ENCODE data around the gene HSP90AB1. TPM values are rescaled to one million over a fixed set of nuclear protein-coding genes. Genes with fewer than 3 reads are reported as not detected.

HSP90AB1 gene
- polyA plus RNA-seq, 1 experiment: 943 TPM

DNA sequence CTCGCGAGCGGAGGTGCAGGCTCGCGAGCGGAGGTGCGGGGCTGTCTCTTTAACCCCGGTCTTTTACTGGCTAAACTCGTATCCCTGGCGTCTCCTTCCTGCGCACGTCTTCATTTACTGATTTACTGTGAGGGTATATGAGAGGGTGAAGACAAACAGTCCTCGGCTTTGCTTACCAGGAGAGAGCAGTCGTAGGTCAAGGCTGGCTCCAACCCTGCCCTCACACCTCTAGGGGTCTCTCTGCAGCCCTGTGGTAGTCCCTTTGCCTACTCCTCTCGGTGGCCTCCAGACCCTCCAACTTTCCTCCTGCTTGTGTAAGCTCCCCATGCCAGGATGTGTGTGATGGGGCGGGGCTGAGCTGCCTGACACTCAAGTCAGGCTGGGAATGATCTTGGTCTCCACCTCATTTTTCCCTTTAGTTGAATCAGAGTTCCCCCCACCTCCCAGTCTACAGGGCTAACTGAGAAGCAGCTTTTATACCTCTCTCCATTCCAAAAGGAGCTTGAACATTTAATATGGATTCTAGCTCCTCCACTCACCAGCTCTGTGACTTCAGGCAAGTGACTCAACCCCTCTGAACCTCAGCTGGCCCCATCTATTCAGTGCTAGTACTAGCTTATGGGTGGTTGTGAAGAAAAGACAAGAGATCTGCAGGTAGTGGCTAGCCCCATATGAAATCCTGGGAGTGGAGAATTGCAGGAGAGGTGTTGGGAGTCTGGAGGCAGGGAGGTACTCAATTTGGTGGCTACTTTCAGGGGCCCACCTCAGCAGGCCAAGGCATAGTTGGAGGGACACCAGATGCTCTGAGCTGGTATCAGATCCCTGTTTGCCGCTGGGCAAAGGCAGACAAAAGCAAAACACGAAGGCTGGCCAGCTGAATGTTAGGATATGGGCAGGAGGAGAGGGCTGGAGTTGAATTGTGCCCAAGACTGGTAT, 22.6 kb upstream of the HSP90AB1 start:
- no peak overlapping the region for H3K27ac ChIP-seq (ENCODE audit: low read depth, low read length)
- POLR2A ChIA-PET: interaction anchor here (0.8 to 3.8 kb wide), 3 partner anchors 10 to 72 kb away, joined by 3 to 23 read pairs (median 3); partner anchors contain the start of gene HSP90AB1

GRCh38 chr6:44224965-44225305, 22.0 kb upstream of the HSP90AB1 start:
- CTCF ChIA-PET: interaction anchor here (0.5 to 8.8 kb wide), 8 partner anchors 10 to 452 kb away, joined by 3 to 83 read pairs (median 4); no protein-coding TSS in a partner anchor
- no peaks in the 10 kb centered on the region for H3K27me3 ChIP-seq (ENCODE audit: control insufficient read depth, insufficient read depth, low read length)
- H3K27ac ChIP-seq (ENCODE audit: low read depth, low read length): no peak overlapping the region
- H3K9me3 ChIP-seq (ENCODE audit: control insufficient read depth, insufficient read depth, low read length): no peaks in the 10 kb centered on the region
- no peak overlapping the region for H3K4me3 ChIP-seq (ENCODE audit: low read depth, low read length)
- POLR2A ChIA-PET: interaction anchor here (0.7 to 0.8 kb wide), 2 partner anchors 72 to 451 kb away, joined by 3 to 4 read pairs; no protein-coding TSS in a partner anchor
- no peak for DNase-seq (ENCODE audit: low read depth, low spot score)
- TF ChIP-seq CTCF (IDR thresholded peaks at IDR 0.05; ENCODE audit: low read depth, low read length): no peak

More for the DNA sequence above, 22.6 kb upstream of the HSP90AB1 start:
- no peak for TF ChIP-seq CTCF (IDR thresholded peaks at IDR 0.05; ENCODE audit: low read depth, low read length)
- H3K9me3 ChIP-seq (ENCODE audit: control insufficient read depth, insufficient read depth, low read length): no peaks in the 10 kb centered on the region
- H3K4me3 ChIP-seq (ENCODE audit: low read depth, low read length): peak overlapping the region; percentile 64
- no peaks in the 10 kb centered on the region for H3K27me3 ChIP-seq (ENCODE audit: control insufficient read depth, insufficient read depth, low read length)
- no peak for DNase-seq (ENCODE audit: low read depth, low spot score)
- CTCF ChIA-PET: interaction anchor here (0.5 to 8.8 kb wide), 7 partner anchors 11 to 131 kb away, joined by 3 to 83 read pairs (median 4); no protein-coding TSS in a partner anchor

DNA sequence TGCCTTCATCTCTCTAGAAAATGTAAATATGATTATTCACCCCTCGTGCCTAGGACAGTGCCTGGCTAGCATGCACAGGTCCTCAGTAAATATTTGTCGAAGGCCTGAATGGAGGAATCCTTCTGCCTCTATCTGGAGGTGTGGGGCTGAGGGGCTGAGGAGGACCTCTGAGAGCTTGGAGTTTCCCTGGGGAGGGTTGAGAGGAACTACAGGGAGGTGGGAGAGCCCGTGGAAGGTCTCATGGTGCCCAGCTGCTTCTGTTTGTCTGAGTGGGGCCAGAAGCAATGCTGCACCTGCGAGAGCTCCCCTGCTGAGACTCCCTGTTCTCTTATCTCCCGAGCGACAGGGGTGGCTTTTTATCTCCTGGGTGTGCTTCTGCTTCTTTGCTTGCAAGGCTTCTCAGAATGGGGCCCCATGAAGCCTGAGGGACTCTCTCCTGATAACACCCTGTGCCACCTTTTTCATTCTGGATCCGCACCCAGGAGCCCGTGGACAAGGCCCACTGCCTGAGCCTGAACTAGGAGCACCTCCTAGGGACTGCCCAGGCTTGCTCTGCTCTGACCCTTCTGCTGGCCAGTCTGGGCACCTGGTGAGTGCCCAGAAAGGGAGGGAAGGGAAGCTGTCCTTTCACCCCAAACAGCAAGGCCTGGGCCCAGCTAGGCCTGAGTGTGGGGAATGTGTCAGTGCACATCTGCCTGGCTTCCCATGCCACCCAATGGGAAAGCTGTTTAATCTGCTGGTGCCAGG, 21.1 kb upstream of the HSP90AB1 start:
- no peaks in the 10 kb centered on the region for H3K9me3 ChIP-seq (ENCODE audit: control insufficient read depth, insufficient read depth, low read length)
- TF ChIP-seq CTCF (IDR thresholded peaks at IDR 0.05; ENCODE audit: low read depth, low read length): no peak
- no peak overlapping the region for H3K4me3 ChIP-seq (ENCODE audit: low read depth, low read length)
- ChIA-PET POLR2A (interaction anchor here (0.7 kb wide), 1 partner anchor 451 kb away, joined by 4 read pairs; no protein-coding TSS in a partner anchor), CTCF (interaction anchor here (0.7 to 8.8 kb wide), 3 partner anchors 9 to 453 kb away, joined by 4 to 83 read pairs (median 9); no protein-coding TSS in a partner anchor)
- no peak for DNase-seq (ENCODE audit: low read depth, low spot score)
- H3K27me3 ChIP-seq (ENCODE audit: control insufficient read depth, insufficient read depth, low read length): no peaks in the 10 kb centered on the region
- no peak overlapping the region for H3K27ac ChIP-seq (ENCODE audit: low read depth, low read length)

- DNase-seq (ENCODE audit: low read depth, low spot score): no peak
- Histone ChIP-seq H3K4me3 (ENCODE audit: low read depth, low read length) (no peak overlapping the region), H3K27me3 (ENCODE audit: control insufficient read depth, insufficient read depth, low read length) (no peaks in the 10 kb centered on the region), H3K27ac (ENCODE audit: low read depth, low read length) (no peak overlapping the region), H3K9me3 (ENCODE audit: control insufficient read depth, insufficient read depth, low read length) (no peaks in the 10 kb centered on the region)
- POLR2A ChIA-PET: no interaction called here
- no peak for TF ChIP-seq CTCF (IDR thresholded peaks at IDR 0.05; ENCODE audit: low read depth, low read length)
- CTCF ChIA-PET: interaction anchor here (0.8 to 8.8 kb wide), 3 partner anchors 9 to 54 kb away, joined by 3 to 83 read pairs (median 4); no protein-coding TSS in a partner anchor
Observed at GRCh38 chr6:44226368-44227147, 20.3 kb upstream of the HSP90AB1 start.
